ENCODE data around the gene PRUNE2.

GRCh38 chr9:76817489-76817888 is 88.4 kb downstream of the PRUNE2 start:
- TF ChIP-seq CTCF (IDR thresholded peaks at IDR 0.05; ENCODE audit: insufficient read depth, low read length, poor library complexity, severe bottlenecking) (no peak), EZH2phosphoT487 (conservative IDR thresholded peaks at IDR 0.05; ENCODE audit: low read length) (no peak)
